Right renal cortex interstitium (tissue), 3 donors: ENCODE results near the gene CIC. TPM values are rescaled to one million over a fixed set of nuclear protein-coding genes. Genes with fewer than 3 reads are reported as not detected.
A peak's percentile ranks its signal among the peaks of the same experiment; 100 is the strongest.

Experiments used
- DNase-seq, 3 donors: peaks; one replicate each; pipeline ENCODE4 v3.0.0-alpha.2; 2013; ENCODE audit warnings: low read depth in 3 of 3, low spot score in 2 of 3
- polyA plus RNA-seq, 3 donors: library from polyadenylated mRNA; unstranded; fragments of 120-200 nt; gene quantifications; one replicate each; pipeline ENCODE4 v1.2.1, GENCODE V29; 2013; ENCODE audit not compliant: insufficient read length in 3 of 3

Gene CIC
- polyA plus RNA-seq, 3 donors, result 34.0 to 42.0 (median 39.2) TPM

- DNase-seq, result no peak
These were observed 34.0 kb downstream of the CIC start for GRCh38 chr19:42303101-42303464.

- no peak for DNase-seq
These were observed 34.8 kb downstream of the CIC start for GRCh38 chr19:42303876-42304275.

GRCh38 chr19:42306646-42307045 lies 37.6 kb downstream of the CIC start:
- no peak for DNase-seq

GRCh38 chr19:42309686-42310085 lies 40.6 kb downstream of the CIC start:
- DNase-seq, result no peak

- DNase-seq, result no peak
These were observed 42.6 kb downstream of the CIC start for GRCh38 chr19:42311657-42312056.

- DNase-seq, result no peak
These were observed 43.3 kb downstream of the CIC start for GRCh38 chr19:42312370-42312769.

GRCh38 chr19:42313096-42313839 lies 44.2 kb downstream of the CIC start, which contains the start of gene TMEM145:
TSS of gene TMEM145 (plus strand) at chr19:42313309. CDS start at chr19:42313377, 68 bp downstream.
- peak in 1 of 3 donors; percentile 62 for DNase-seq

- no peak for DNase-seq
These were observed 45.0 kb downstream of the CIC start for GRCh38 chr19:42313840-42314755.

- no peak for DNase-seq
These were observed 46.0 kb downstream of the CIC start for GRCh38 chr19:42315024-42315423.

- no peak for DNase-seq
These were observed 47.5 kb downstream of the CIC start for GRCh38 chr19:42316223-42317211.

GRCh38 chr19:42317535-42317934 lies 48.5 kb downstream of the CIC start:
- DNase-seq, result no peak

GRCh38 chr19:42322305-42322704 lies 53.3 kb downstream of the CIC start:
- no peak for DNase-seq

- no peak for DNase-seq
These were observed 54.4 kb downstream of the CIC start for GRCh38 chr19:42323473-42323851.

GRCh38 chr19:42323852-42324654 lies 55.0 kb downstream of the CIC start:
- DNase-seq, result no peak

GRCh38 chr19:42324655-42325307 lies 55.7 kb downstream of the CIC start:
- no peak for DNase-seq

- DNase-seq, result peak; percentile 96 to 99 (median 98)
These were observed 56.4 kb downstream of the CIC start, which contains the start of gene MEGF8 for GRCh38 chr19:42325308-42325895. TSS of gene MEGF8 (plus strand) at chr19:42325635. CDS start at chr19:42326244, 609 bp downstream.

- no peak for DNase-seq
These were observed 57.1 kb downstream of the CIC start for GRCh38 chr19:42325896-42326771.

GRCh38 chr19:42326969-42327368 lies 57.9 kb downstream of the CIC start:
- DNase-seq, result no peak
